ENCODE measurements around the gene SLC38A4. TPM values are rescaled to one million over a fixed set of nuclear protein-coding genes. Genes with fewer than 3 reads are reported as not detected.

The SLC38A4 gene
- total and polyA plus RNA-seq, 2 experiments from 2014 or later, result 6.2 to 12.5 TPM

DNA sequence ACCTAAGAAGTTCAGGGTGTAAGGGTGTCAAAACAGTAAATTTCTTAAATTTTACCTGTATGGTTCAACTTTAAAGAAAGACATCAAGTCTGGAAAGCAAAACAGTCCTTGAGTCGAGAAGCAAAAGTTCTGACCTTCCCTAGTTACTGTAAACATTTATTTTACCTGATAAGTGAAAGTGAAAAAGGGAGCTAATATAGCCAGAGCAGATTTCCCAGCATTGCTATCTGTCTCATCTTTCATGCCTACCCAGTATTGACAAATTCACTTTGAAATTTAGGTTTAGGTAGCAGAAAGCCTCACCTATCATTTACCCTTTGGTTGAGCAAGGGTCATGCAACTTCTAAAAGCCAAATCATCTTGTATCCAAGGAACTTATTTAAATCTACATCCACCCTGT is 24.5 kb downstream of the SLC38A4 start (continued):
- TF ChIP-seq, protein P1, sequence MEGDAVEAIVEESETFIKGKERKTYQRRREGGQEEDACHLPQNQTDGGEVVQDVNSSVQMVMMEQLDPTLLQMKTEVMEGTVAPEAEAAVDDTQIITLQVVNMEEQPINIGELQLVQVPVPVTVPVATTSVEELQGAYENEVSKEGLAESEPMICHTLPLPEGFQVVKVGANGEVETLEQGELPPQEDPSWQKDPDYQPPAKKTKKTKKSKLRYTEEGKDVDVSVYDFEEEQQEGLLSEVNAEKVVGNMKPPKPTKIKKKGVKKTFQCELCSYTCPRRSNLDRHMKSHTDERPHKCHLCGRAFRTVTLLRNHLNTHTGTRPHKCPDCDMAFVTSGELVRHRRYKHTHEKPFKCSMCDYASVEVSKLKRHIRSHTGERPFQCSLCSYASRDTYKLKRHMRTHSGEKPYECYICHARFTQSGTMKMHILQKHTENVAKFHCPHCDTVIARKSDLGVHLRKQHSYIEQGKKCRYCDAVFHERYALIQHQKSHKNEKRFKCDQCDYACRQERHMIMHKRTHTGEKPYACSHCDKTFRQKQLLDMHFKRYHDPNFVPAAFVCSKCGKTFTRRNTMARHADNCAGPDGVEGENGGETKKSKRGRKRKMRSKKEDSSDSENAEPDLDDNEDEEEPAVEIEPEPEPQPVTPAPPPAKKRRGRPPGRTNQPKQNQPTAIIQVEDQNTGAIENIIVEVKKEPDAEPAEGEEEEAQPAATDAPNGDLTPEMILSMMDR (conservative IDR thresholded peaks at IDR 0.05; ENCODE audit: low read depth in 2 of 2), result no peak
- no peak for TF ChIP-seq CREB1 (CRISPR knock-in tag; IDR thresholded peaks at IDR 0.05; ENCODE audit: low read depth)
- no peak for TF ChIP-seq POLR2AphosphoS5 (IDR thresholded peaks at IDR 0.05; ENCODE audit: low read depth)
- TF ChIP-seq ZNF114 (CRISPR knock-in tag; IDR thresholded peaks at IDR 0.05), result no peak
- TF ChIP-seq, protein P2, sequence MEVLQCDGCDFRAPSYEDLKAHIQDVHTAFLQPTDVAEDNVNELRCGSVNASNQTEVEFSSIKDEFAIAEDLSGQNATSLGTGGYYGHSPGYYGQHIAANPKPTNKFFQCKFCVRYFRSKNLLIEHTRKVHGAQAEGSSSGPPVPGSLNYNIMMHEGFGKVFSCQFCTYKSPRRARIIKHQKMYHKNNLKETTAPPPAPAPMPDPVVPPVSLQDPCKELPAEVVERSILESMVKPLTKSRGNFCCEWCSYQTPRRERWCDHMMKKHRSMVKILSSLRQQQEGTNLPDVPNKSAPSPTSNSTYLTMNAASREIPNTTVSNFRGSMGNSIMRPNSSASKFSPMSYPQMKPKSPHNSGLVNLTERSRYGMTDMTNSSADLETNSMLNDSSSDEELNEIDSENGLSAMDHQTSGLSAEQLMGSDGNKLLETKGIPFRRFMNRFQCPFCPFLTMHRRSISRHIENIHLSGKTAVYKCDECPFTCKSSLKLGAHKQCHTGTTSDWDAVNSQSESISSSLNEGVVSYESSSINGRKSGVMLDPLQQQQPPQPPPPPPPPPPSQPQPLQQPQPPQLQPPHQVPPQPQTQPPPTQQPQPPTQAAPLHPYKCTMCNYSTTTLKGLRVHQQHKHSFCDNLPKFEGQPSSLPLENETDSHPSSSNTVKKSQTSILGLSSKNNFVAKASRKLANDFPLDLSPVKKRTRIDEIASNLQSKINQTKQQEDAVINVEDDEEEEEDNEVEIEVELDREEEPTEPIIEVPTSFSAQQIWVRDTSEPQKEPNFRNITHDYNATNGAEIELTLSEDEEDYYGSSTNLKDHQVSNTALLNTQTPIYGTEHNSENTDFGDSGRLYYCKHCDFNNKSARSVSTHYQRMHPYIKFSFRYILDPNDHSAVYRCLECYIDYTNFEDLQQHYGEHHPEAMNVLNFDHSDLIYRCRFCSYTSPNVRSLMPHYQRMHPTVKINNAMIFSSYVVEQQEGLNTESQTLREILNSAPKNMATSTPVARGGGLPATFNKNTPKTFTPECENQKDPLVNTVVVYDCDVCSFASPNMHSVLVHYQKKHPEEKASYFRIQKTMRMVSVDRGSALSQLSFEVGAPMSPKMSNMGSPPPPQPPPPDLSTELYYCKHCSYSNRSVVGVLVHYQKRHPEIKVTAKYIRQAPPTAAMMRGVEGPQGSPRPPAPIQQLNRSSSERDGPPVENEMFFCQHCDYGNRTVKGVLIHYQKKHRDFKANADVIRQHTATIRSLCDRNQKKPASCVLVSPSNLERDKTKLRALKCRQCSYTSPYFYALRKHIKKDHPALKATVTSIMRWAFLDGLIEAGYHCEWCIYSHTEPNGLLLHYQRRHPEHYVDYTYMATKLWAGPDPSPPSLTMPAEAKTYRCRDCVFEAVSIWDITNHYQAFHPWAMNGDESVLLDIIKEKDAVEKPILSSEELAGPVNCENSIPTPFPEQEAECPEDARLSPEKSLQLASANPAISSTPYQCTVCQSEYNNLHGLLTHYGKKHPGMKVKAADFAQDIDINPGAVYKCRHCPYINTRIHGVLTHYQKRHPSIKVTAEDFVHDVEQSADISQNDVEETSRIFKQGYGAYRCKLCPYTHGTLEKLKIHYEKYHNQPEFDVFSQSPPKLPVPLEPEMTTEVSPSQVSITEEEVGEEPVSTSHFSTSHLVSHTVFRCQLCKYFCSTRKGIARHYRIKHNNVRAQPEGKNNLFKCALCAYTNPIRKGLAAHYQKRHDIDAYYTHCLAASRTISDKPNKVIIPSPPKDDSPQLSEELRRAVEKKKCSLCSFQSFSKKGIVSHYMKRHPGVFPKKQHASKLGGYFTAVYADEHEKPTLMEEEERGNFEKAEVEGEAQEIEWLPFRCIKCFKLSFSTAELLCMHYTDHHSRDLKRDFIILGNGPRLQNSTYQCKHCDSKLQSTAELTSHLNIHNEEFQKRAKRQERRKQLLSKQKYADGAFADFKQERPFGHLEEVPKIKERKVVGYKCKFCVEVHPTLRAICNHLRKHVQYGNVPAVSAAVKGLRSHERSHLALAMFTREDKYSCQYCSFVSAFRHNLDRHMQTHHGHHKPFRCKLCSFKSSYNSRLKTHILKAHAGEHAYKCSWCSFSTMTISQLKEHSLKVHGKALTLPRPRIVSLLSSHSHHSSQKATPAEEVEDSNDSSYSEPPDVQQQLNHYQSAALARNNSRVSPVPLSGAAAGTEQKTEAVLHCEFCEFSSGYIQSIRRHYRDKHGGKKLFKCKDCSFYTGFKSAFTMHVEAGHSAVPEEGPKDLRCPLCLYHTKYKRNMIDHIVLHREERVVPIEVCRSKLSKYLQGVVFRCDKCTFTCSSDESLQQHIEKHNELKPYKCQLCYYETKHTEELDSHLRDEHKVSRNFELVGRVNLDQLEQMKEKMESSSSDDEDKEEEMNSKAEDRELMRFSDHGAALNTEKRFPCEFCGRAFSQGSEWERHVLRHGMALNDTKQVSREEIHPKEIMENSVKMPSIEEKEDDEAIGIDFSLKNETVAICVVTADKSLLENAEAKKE (CRISPR knock-in tag; IDR thresholded peaks at IDR 0.05), result no peak

DNA sequence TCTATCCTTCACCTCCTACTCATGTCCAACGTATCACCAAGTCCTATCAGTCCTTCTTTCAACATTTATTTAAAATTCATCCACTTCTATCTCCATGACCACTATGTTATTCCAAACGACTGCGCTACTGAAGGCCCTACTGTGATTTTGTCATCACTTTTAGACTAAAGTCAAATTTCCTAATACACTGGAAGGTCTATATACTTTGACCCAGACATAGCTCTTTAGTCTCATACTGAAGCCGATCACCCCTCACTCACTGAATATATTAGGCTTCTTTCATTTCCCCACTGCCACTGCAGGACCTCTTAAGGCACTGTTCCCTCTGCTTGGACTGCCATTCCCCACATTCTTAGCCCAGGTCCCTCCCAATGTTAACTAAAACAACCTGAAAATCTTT is 25.6 kb downstream of the SLC38A4 start:
- DNase-seq (ENCODE audit: low spot score), result peak; percentile 15
- Histone ChIP-seq H2AFZ (no peak overlapping the region), H3K79me2 (replicated peaks; ENCODE audit: insufficient read depth) (no peaks in the 10 kb centered on the region), H3K27ac (ENCODE audit: low read depth) (no peak overlapping the region), H3K27me3 (ENCODE audit: insufficient read depth) (no peaks in the 10 kb centered on the region), H3K9me2 (ENCODE audit: insufficient read depth) (no peaks in the 10 kb centered on the region), H3K4me3 (no peak overlapping the region), H3F3A (replicated peaks; ENCODE audit: low read depth) (no peaks in the 10 kb centered on the region), H3K4me1 (ENCODE audit: insufficient read depth) (no peaks in the 10 kb centered on the region), H3K36me3 (ENCODE audit: insufficient read depth) (no peaks in the 10 kb centered on the region), H3K4me2 (no peak overlapping the region), H4K20me1 (replicated peaks; ENCODE audit: insufficient read depth) (no peaks in the 10 kb centered on the region)
- Mint-ChIP-seq H3K27me3 (ENCODE audit: insufficient read depth, low read depth, poor library complexity) (no peaks in the 10 kb centered on the region), H3K9me3 (no peaks in the 10 kb centered on the region; the same call in 2 of the 3 replicates), H3K36me3 (ENCODE audit: low read depth) (peaks cover 5% of the 10 kb centered on the region; the same call in 1 of the 3 replicates), H3K4me3 (no peak overlapping the region), H3K27ac (no peak overlapping the region), H3K4me1 (no peaks in the 10 kb centered on the region)
- ATAC-seq, result no peak
- TF ChIP-seq STAT1 (IDR thresholded peaks at IDR 0.05; ENCODE audit: unreplicated experiment) (no peak), ZNF114 (CRISPR knock-in tag; IDR thresholded peaks at IDR 0.05) (no peak), POLR2AphosphoS5 (IDR thresholded peaks at IDR 0.05; ENCODE audit: low read depth) (no peak), EZH2 (IDR thresholded peaks at IDR 0.05; ENCODE audit: low read depth, unreplicated experiment) (no peak)
